Measurements from ENCODE around the gene PYDC2.
"Not testable (repeated sequence)": the region's sequence is repeated elsewhere in the genome, so short reads cannot be mapped to it uniquely, and the experiment has no call there.

The PYDC2 gene

DNA sequence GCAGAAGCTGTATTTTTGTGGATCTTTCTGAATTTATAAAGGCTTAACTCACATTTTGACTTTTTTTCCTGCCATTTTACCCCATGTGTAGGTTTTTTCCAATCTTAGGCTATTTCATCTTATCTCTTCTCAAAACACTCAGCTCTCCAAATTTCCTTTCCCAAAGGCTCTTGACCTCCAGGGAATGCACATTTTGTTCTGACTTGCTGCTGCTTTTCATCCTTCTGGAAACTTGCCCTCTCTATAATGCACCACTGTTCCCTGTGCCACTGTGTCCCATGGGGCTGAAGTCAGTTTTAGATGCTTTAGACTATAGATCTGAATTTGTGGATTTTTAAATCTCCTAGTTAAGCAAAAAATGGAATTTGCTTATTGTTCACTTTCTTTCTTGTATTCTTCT is 9.1 kb downstream of the PYDC2 start:
- no peak for DNase-seq (ENCODE audit: low spot score)

DNA sequence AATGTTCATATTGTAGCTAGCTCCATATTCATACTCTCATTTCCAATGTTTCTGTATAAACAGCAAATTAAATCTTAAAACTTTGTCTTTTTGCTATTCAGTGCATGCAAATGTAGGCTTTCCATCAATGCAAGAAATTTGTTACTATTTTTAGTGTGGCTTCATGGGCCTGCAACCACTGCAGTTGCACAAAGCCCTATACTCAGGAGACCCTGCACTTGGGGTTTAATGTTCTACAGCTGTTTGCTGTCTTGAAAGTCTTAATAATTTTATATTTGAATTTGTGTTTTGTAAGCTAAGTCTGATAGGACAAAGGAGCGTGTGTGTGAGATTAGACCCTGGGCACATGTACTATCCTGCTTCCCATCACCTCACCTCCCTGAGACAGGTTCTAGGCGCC is 9.6 kb downstream of the PYDC2 start:
- DNase-seq (ENCODE audit: low spot score): no peak

DNA sequence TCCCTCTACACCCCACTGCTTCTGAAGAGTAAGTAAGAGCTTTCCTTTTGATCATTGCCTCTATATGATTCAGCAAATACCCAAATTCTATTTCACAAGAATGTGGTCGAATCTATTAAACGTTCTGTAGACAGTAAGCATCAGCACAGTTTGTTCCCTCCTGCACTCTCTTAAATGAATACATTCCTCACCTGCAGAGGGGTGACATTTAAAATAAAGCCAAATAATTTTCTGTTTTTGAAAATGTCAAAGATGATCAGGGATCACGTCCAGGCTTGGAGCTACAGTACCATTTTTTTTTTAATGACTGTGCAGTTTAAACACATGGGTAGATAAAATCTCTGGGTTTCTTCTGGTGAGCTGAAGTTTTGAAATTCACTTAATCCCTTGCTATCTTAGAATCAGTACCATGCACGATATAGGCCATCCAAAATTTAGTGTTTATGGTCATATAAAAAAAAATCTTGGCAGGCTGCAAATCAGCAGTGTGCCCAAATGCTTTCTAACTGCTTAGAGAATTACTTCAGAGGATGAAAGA is 12.8 kb downstream of the PYDC2 start:
- DNase-seq (ENCODE audit: low spot score): no peak

DNA sequence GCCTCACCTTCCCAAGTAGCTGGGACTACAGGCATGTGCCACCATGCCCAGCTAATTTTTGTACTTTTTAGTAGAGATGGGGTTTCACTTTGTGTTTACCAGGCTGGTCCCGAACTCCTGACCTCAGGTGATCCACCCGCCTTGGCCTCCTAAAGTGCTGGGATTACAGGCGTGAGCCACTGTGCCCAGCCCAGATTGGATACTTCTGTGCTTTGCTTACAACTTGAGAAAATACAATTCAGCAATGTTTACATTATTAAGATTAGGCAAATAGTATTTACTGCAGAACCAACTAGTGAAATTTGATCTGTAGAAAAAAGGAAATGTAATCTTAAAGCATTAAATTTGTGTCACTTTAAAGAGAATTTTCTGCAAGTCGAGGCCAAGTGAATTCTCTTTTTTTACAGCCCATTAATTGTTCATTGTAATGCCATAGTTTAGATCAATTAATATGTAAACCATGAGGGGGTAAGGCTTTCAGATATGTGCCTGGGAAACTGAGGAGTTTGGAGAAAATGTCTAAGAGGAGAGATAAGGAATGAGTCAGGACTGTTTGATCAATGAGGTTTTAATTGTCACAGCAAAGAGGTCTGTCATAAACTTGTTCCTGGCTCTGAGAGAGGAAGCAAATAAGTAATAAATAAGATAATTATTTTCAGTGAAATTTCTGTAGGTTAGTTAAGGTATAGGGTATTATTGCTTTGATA is 15.3 kb downstream of the PYDC2 start:
- DNase-seq (ENCODE audit: low spot score): no peak

DNA sequence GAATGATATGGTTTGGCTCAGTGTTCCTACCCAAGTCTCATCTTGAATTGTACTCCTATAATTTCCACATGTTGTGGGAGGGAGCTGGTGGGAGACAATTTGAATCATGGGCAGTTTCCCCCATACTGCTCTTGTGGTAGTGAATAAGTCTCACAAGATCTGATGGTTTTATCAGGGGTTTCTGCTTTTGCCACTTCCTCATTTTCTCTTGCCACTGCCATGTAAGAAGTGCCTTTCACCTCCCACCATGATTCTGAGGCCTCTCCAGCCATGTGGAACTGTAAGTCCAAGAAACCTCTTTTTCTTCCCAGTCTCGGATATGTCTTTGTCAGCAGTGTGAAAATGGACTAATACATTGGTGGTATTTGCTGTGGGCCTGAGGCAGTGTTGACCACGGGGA is 23.0 kb downstream of the PYDC2 start:
- not testable (repeated sequence) for DNase-seq (ENCODE audit: low spot score)

DNA sequence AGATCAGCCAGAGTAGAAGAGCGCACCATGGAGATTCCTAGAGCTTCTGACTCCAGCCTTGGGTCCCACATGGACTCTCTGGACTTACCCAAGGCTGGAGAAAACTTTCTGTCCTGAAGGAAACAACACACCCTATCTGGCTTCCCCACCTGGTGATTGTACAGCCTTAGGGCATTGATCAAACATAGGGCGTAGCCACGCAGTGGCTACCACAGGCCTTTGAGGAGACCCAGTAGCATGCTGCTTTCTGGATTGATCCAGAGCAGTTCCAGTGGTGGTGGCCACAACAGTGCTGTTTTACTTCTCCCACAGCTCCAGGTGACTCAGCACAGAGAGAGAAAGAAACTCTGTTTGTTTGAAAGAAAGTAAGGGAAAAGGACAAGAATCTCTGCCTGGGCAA is 23.5 kb downstream of the PYDC2 start:
- DNase-seq (ENCODE audit: low spot score): no peak

DNA sequence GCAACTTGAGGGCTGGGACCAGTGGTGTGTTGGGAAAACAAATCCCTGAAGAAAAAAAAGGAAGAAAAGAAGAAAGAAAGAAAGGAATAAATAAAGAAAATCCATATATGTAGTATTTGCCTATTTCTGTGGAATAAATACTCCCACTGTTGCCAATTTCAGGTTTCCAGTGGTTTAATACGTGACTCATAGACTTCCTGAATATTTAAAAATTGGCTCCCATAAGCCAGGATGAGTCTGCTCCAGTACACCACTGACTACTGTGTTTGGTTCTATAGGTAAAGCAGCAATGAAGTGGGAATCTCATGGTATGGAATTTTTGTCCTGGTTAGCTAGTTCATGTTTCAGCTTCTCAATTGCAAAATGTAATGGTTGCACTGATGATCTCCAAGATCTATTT is 31.6 kb downstream of the PYDC2 start:
- no peak for DNase-seq (ENCODE audit: low spot score)

DNA sequence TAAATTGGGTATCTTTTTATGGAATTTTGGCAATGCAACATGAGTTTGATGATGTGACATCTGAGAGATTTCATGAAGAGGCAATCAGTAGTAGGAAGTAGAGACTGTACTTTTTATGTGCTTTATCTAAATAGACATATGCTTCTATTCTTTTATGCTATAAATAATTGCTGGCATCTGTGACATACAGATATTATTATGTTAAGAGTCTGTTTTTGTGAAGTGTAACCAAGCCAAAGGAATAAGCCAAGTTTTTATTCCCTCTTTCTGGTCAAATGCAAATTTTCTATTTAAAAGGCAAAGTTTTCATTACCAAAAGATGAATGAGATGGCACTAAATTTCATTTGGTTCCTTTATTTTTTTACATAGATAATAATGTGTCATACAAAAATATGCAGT is 32.4 kb downstream of the PYDC2 start:
- DNase-seq (ENCODE audit: low spot score): no peak

DNA sequence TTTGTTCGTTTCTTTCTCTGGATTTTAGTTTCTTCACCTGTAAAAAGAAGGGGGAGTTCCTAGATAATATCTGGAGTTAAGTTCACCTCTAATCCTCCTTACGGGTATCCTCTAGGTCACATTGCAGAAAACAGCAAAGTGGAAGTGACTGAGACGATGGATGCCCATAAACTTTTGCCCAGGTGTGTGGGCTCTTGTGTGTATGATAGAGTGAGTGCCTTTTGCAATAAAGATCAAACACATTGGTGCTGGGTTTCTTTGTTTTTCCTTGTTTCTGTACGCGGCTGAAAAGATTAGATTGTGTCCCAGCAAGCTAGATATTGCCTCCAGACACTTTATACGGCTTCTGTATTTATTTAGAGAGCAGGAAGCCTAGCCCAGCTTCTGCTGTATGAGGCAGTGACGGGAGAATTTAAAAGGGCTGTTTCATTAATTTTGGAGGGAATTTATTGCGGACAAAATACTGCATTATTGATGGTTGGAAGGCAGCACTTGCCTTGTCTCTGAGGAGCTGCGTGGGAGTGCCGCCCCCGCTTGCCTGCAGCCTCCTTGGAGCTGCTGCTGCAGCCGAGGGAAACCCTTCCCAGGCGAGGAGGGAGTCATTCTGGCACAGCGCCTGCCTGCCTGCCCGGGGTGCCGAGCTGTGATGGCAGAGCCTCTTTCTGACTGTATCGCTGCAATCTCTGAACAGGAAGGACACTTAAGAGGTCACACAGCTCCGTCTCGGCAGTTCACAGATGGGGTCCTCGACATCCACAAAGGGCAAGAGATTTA is 38.5 kb downstream of the PYDC2 start:
- no peak for DNase-seq (ENCODE audit: low spot score)

DNA sequence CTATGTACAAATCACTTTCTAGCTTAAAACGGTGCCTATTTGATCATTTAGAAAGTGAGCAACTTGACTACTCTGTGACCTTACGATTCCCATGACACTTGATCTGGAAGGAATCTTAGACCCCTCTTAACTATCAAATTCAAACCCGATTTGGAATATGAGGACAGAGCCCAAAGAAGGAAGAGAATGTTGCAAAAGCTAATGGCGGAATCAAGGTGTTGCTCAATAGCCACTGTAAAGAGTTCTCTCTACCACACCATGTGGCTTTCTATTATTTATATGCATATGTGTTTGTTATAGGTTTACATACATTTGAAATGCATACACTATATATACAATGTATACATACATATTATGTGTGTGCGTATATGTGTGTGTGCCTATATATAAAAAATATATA is 39.9 kb downstream of the PYDC2 start:
- DNase-seq (ENCODE audit: low spot score): no peak

DNA sequence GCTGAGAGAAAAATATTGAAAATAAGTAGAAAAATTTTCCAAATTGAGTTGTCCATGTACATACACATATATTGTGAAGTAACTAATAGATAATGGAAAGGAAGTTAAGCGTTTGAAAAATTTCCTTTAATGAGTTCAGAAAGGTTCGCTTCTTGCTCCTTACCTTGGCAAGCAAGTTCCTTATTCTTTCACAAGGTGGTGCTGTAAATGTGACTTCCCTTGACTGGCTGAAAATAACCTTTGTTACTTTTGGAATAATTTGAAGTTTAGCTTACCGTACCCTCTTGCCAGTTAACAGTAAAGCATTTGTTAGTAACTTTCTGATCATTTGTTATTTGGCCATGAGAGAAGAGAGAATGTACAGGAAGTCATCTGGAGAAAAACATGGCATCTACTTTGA is 41.6 kb downstream of the PYDC2 start:
- peak; percentile 18 for DNase-seq (ENCODE audit: low spot score)

DNA sequence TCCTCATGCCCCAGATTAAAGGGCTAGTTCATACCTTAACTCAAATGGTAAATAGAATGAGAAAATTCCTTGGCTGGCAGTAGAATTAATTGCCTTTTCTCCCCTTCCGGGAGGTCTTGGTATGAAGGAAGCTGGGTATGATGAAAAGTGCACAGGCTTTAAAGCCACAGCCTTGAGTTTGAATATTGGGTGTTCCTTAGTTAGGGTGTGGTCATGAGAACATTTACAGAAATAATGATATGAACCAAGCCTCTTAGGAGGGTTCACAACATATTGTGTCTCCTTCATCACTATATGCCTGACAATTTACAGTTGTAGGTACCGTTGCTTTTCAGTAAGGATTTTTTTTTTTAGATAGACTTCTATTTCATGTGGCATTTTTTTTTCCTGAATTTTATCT is 48.1 kb downstream of the PYDC2 start:
- DNase-seq (ENCODE audit: low spot score): no peak
